G401 (cell line): ENCODE data around the gene IFNG-AS1. TPM values are rescaled to one million over a fixed set of nuclear protein-coding genes. Genes with fewer than 3 reads are reported as not detected.

ENCODE experiments used
- DNase-seq: peaks from one replicate; pipeline ENCODE4 v3.0.0-alpha.2; 2015; ENCODE audit warnings: low spot score
- in situ Hi-C: cut with HindIII; loops from 2 replicates; pipeline ENCODE4 v1.10.0; 2016; ENCODE audit warnings: low sequenced_read_pairs, mixed read lengths
- total RNA-seq: library from RNA; depleted of rRNA; stranded (reverse); fragments of >200 nt; shearing (Covaris generic); gene quantifications from 2 replicates; pipeline ENCODE4 v1.2.3, GENCODE V29; 2014

Gene IFNG-AS1
- total RNA-seq, 1 experiment from 2014 or later: not detected

DNA sequence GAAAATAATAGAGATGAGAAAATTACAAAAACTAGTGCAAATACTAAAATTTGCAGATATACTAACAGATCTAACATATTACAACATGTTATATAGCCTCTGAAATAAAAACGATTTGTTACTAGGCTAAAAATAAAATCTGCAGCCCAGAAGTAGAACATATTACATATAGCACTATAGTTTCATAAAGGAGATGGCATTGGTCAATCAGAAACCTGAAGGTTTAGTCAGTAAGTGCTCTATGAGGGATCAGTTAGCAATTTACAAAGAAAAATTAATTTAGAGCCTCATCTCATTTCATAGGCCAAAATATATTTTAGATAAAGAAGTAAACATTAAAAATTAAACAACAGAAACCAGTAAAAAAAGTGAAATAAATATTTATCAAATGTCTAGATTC, 41.0 kb downstream of the IFNG-AS1 start:
- no peak for DNase-seq
- in situ Hi-C loops: no loop called here

GRCh38 chr12:68031174-68031573, 41.9 kb downstream of the IFNG-AS1 start:
- in situ Hi-C loops: no loop called here
- no peak for DNase-seq

DNA sequence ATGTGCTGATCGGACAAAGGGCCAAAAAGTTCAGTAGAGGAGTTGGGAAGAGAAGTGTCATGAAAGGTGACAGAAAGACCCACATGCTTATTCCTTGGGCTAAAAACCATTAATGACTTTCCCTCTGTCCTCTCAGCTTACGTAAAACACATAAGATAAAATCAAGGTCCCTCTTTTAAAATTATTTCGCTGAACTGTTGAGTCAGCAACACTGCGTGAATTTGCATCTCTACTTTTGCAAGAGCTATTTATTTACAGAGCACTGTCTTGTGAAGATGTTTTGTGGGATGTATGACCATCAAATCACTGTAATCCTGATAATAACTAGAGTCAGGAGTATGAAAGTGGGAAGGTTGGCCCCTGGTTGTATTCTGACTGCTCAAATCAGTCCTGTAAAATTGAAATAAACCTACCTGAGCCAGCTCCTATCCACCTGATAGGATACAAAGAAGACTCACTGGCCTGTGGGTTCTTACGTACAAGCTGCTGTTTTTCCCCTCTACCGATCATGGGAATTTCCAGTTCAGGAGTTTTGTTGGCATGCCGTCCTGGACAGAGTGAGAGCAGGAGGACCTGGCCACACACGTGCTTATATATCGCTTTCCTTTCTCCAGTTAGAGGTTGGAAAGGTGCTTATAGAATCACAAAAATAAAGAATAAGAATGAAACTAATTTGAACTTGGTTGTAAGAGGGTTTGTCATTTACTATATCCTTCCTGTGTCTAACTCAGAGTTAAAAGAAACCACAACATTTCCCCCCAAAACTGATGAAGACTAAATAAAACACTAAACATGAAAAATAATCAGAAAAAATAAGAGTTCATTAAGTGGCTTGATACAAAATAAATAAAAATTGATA, 42.9 kb downstream of the IFNG-AS1 start:
- no peak for DNase-seq
- in situ Hi-C loops: no loop called here

DNA sequence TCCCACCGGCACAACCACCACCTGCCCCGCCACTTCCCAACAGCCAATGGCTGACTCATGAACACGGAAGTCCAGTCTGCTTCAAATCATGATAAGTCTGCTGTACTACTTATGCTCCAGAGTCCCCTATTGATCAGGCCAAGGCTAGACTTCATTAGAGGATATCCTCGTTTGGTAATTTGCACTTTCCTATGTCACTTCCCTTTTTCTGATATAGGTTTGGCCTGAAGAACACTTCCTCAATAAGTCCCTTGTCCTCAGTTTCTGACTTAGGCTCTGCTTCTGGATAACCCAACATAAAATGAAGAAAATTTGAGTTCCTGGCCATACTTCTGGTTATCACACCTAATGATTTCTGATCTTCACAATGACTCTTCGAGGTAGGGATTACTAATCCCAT, 45.3 kb downstream of the IFNG-AS1 start:
- no peak for DNase-seq
- in situ Hi-C loops: no loop called here

DNA sequence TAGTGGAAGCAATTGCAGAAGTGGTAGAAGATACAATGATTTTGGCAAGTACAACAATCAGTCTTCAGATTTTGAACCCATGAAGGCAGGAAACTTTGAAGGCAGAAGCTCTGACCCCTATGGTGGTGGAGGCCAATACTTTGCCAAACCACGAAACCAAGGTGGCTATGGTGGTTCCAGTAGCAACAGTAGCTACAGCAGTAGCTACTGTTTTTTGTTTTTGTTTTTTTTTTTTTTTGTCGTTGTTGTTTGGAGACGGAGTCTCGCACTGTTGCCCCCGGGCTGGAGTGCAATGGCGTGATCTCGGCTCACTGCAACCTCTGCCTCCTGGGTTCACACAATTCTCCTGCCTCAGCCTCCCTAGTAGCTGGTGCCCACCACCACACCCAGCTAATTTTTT, 47.4 kb downstream of the IFNG-AS1 start:
- DNase-seq: no peak
- in situ Hi-C loops: no loop called here

GRCh38 chr12:68037616-68038255, 48.5 kb downstream of the IFNG-AS1 start:
- in situ Hi-C loops: no loop called here
- DNase-seq: no peak

DNA sequence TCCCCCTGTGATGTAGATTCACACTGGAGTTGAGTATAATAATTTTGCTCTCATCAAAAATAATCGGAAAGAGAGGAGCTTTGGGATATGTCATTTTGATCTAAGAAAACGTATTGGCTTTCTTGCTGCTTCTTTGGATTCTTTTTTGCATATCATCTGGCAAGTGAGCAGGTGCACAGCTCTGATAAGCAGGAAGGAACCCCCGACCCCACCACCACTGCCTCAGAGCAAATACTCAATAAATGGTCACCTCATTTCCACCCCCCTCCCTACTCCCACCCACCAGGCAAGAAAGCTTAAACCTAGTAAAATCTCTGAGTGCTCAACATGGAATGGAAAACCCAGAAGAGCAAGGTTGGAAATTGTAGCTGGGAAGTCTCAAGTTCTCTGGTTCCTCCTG, 49.4 kb downstream of the IFNG-AS1 start:
- in situ Hi-C loops: no loop called here
- no peak for DNase-seq

DNA sequence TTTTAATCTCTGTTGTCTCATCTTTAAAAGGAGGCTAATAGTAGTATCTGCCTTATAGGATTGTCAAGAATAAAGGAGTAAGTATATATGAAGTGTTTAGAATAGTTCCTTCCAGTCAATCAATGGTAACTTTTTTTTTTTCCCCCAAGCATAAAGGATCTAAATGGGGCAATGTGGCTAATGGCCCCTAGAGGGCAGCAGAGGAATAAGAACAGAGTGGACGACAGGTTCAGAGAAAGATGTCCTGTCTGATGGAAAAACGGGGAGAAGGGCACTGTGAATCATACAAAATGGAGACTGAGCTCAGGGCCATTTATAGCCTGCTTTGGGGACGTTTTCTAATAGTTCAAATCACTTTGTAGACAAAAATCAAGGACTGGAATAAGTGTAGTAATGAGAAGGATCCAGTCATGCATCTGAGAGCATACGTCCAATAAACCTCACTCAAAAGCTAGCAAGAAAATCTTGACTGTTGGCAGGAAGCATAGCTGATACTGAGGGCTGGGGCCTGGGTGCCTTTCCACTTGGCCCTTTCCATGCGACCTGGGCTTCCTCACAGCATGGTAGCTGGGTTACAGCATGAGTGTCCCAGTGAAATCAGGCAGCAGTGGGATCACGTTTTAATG, 51.3 kb downstream of the IFNG-AS1 start:
- in situ Hi-C loops: no loop called here

GRCh38 chr12:68042212-68042699, 53.0 kb downstream of the IFNG-AS1 start:
- DNase-seq: no peak
- in situ Hi-C loops: no loop called here

More for the DNA sequence above, 51.3 kb downstream of the IFNG-AS1 start:
- peak; percentile 74 for DNase-seq

- in situ Hi-C loops: no loop called here
Observed at GRCh38 chr12:68043435-68043834, 54.2 kb downstream of the IFNG-AS1 start.

DNA sequence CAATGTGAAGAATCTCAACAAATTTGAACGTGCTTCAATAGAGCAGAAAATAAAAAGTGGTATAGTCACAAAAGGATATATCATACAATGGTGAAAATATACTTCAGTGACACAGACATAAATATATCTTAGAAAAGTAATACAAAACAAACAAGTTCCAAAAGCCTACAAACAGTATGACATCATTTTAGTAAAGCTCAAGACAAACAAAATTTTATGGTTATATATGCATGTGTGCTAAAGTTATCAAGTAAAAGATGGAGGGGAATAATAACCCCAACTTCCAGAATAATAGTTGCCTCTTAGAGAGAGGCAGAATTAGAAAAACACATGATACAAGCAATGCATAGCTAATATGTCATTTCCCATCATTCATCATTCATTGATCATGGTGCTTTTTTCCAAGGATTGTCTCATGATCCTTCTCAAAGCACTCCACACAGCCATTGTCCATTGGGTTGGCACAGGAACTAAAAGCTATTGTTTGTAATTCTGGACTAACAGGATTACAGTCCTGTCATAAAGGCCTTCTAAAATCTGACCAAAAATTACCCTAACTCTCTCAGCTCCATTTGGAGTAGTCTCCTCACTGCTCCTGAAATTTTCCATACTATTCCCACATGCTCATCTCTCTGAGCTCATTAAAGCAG, 59.5 kb downstream of the IFNG-AS1 start:
- in situ Hi-C loops: no loop called here
- DNase-seq: no peak

More at GRCh38 chr12:68043435-68043834, 54.2 kb downstream of the IFNG-AS1 start:
- DNase-seq: no peak

GRCh38 chr12:68056300-68056699, 67.1 kb downstream of the IFNG-AS1 start:
- no peak for DNase-seq
- in situ Hi-C loops: no loop called here

DNA sequence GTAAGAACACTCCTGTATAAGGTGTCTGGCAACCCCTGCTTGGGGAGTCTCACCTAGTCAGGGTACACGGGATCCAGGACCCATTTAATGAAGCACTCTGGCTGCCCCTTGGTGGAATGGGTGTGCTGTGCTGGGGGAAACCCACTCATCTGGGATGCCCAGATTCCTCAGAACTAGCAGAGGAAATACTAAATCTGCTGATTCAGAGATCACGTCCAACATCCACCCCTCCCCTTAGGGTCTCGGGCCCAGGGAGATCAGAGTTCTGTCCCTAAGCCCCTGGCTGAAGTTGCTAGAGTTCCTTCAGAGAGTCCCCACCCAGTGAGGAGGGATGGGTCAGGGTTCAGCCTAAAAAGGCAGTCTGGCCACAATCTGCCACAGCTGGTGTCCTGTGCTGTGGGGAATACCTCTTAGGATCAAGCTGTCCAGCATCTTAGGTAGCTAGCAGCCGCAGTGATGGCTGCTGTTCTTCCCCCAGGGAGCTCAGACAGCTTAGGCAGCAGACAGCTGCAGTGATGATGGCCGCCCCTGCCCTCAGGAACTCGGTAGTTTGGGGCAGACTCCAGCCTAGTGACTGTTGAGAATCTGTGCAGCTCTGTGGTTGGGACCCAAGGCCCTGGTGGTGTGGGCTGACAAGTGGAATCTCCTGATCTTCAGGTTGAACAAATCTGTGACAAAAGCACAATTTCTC, 74.8 kb downstream of the IFNG-AS1 start:
- in situ Hi-C loops: no loop called here
- no peak for DNase-seq

DNA sequence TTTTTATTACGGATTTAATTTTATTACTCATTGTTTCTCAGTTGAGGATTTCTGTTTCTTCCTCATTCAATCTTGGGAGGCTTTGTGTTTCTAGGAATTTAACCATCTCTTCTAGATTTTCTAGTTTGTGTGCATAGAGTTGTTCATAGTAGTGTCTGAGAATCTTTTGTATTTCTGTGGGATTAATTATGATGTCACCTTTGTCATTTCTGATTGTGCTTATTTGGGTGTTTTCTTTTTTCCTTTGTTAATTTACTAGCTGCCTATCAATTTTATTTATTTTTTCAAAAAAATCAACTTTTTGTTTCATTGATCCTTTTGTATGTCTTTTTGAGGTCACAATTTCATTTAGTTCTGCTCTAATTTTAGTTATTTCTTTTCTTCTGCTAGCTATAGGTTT, 75.9 kb downstream of the IFNG-AS1 start:
- DNase-seq: no peak
- in situ Hi-C loops: no loop called here

- in situ Hi-C loops: no loop called here
- DNase-seq: no peak
Observed at GRCh38 chr12:68065687-68066086, 76.4 kb downstream of the IFNG-AS1 start.

DNA sequence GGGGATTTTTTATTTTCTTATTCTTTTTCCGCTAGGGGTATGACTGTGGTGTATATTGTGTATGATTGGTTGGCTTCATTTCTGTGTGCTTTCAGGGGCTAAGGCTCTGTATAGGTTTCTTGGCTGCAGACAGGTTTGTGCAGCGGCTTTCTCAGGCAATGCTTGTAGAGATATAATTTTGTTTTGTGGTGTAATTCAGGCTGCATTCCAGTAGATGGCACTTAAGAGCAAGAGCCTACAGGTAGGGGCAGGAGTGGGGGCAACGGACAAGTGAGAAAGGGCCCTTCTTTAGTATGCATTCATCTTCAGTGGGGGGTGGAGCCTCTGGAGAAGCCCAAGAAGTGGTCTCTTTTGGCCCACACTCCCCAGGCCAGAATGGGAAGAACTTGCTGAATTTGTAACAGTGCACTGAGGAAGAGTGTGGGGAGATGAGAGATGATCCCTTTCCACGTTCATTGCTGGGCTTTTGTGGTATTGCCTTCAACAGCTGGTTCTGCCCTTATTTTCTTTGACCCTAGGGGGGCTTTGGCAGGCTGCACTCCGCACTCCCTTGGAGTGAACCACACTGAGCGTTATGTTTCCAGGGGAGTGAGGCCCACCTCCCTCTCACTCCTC, 78.6 kb downstream of the IFNG-AS1 start:
- DNase-seq: no peak
- in situ Hi-C loops: no loop called here

GRCh38 chr12:68069275-68069674, 80.0 kb downstream of the IFNG-AS1 start:
- in situ Hi-C loops: no loop called here
- DNase-seq: no peak
